Thoracic aorta (tissue), 2 donors: ENCODE measurements around the gene AQP10. TPM values are rescaled to one million over a fixed set of nuclear protein-coding genes. Genes with fewer than 3 reads are reported as not detected.

Experiments used
- ATAC-seq: fragments of 150-250 bp; one replicate; pipeline ENCODE4 v1.8.0; 2017; ENCODE audit warnings: low read depth; ENCODE audit not compliant: insufficient number of reproducible peaks, low FRiP score
- DNase-seq: peaks from one replicate; pipeline ENCODE4 v3.0.0-alpha.2; 2020; ENCODE audit warnings: low spot score
- H3K27ac ChIP-seq, 2 donors: fragments of 200-600 bp; sonication (generic); 1 replicate in 1 of 2; 2 replicates in 1 of 2; pipeline ENCODE4 v1.5.1; 2016; ENCODE audit warnings: mild to moderate bottlenecking in 2 of 2, moderate library complexity in 2 of 2
- H3K27me3 ChIP-seq: fragments of 200-600 bp; sonication (generic); replicated peaks from 2 replicates; pipeline ENCODE4 v1.6.0; 2016; ENCODE audit warnings: mild to moderate bottlenecking; ENCODE audit not compliant: insufficient read depth
- H3K36me3 ChIP-seq: fragments of 200-600 bp; sonication (generic); one replicate; pipeline ENCODE4 v1.5.1; 2016
- H3K4me1 ChIP-seq, 2 donors: fragments of 200-600 bp; sonication (generic); 1 replicate in 1 of 2; 2 replicates in 1 of 2; pipeline versions ENCODE4 v1.5.1 to v1.6.0; 2016; ENCODE audit warnings: low read depth in 2 of 2, mild to moderate bottlenecking in 1 of 2; ENCODE audit not compliant: control insufficient read depth in 1 of 2
- H3K4me3 ChIP-seq: fragments of 200-600 bp; sonication (generic); 2 replicates; pipeline ENCODE4 v1.5.1; 2016; ENCODE audit warnings: mild to moderate bottlenecking
- H3K9me3 ChIP-seq: fragments of 200-600 bp; sonication (generic); 2 replicates; pipeline ENCODE4 v1.5.1; 2016
- total RNA-seq, 2 donors: library from RNA; depleted of rRNA; stranded (reverse); fragments of >200 nt; gene quantifications; one replicate each; pipeline versions ENCODE4 v1.1.0 to v1.2.3, GENCODE V29; 2016
- TF ChIP-seq, protein P1 (sequence below): fragments of 200-600 bp; sonication (generic); IDR thresholded peaks from one replicate; pipeline ENCODE4 v1.5.1; 2019; ENCODE audit warnings: antibody characterized with exemption

The AQP10 gene
- total RNA-seq, 2 donors from 2014 or later = not detected

- ATAC-seq (no peak), DNase-seq (no peak)
- Histone ChIP-seq H3K27me3 (no peaks in the 10 kb centered on the region), H3K9me3 (no peaks in the 10 kb centered on the region), H3K27ac (no peak overlapping the region), H3K36me3 (peaks cover 38% of the 10 kb centered on the region), H3K4me1 (peaks cover 9 to 20% of the 10 kb centered on the region in 2 donors), H3K4me3 (no peak overlapping the region)
- TF ChIP-seq, protein P1, sequence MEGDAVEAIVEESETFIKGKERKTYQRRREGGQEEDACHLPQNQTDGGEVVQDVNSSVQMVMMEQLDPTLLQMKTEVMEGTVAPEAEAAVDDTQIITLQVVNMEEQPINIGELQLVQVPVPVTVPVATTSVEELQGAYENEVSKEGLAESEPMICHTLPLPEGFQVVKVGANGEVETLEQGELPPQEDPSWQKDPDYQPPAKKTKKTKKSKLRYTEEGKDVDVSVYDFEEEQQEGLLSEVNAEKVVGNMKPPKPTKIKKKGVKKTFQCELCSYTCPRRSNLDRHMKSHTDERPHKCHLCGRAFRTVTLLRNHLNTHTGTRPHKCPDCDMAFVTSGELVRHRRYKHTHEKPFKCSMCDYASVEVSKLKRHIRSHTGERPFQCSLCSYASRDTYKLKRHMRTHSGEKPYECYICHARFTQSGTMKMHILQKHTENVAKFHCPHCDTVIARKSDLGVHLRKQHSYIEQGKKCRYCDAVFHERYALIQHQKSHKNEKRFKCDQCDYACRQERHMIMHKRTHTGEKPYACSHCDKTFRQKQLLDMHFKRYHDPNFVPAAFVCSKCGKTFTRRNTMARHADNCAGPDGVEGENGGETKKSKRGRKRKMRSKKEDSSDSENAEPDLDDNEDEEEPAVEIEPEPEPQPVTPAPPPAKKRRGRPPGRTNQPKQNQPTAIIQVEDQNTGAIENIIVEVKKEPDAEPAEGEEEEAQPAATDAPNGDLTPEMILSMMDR = no peak
Observed at GRCh38 chr1:154350383-154350782, 29.5 kb downstream of the AQP10 start.

- H3K4me1 ChIP-seq = peaks cover 9 to 20% of the 10 kb centered on the region in 2 donors
- TF ChIP-seq, protein P1 = no peak
- ATAC-seq (no peak), DNase-seq (no peak)
- H3K36me3 ChIP-seq = peaks cover 26% of the 10 kb centered on the region
- no peak overlapping the region for H3K4me3 ChIP-seq
- no peaks in the 10 kb centered on the region for H3K27me3 ChIP-seq
- no peak overlapping the region for H3K27ac ChIP-seq
- H3K9me3 ChIP-seq = no peaks in the 10 kb centered on the region
Observed at GRCh38 chr1:154351363-154352068, 30.6 kb downstream of the AQP10 start.

DNA sequence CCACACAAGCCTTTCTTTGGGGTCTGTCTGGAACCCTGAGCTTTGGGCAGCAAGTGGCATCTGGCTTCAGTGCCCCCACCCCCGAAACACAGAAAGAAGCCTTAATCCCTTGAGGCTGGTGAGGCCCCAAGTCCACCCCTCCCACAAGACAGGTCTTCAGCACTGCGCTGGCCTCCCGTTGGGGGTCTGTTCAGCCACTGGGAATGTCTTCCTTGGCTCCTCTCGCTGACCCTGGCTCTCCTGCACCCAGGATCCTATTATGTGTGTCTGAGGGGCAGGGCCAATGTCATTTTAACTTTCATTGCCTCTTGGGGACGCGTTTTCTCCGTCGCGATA, 31.3 kb downstream of the AQP10 start:
- H3K27ac ChIP-seq = no peak overlapping the region
- ATAC-seq (no peak), DNase-seq (no peak)
- peaks cover 9 to 20% of the 10 kb centered on the region in 2 donors for H3K4me1 ChIP-seq
- peak overlapping the region; percentile 72 for H3K4me3 ChIP-seq
- TF ChIP-seq, protein P1 = no peak
- H3K9me3 ChIP-seq = no peaks in the 10 kb centered on the region
- H3K27me3 ChIP-seq = no peaks in the 10 kb centered on the region
- peaks cover 19% of the 10 kb centered on the region for H3K36me3 ChIP-seq

- H3K9me3 ChIP-seq = no peaks in the 10 kb centered on the region
- H3K27ac ChIP-seq = peak overlapping the region; percentile 37 to 68
- peaks cover 15% of the 10 kb centered on the region for H3K36me3 ChIP-seq
- H3K4me1 ChIP-seq = peaks cover 9 to 20% of the 10 kb centered on the region in 2 donors
- H3K4me3 ChIP-seq = peak overlapping the region; percentile 72
- DNase-seq = no peak
- ATAC-seq = no peak
- TF ChIP-seq, protein P1 = no peak
- H3K27me3 ChIP-seq = no peaks in the 10 kb centered on the region
Observed at GRCh38 chr1:154352581-154353459, 31.9 kb downstream of the AQP10 start.

GRCh38 chr1:154353460-154353904, 32.6 kb downstream of the AQP10 start:
- H3K27ac ChIP-seq = peak overlapping the region; percentile 37 to 68
- DNase-seq (no peak), ATAC-seq (peak; percentile 67)
- peaks cover 12% of the 10 kb centered on the region for H3K36me3 ChIP-seq
- H3K9me3 ChIP-seq = no peaks in the 10 kb centered on the region
- H3K4me3 ChIP-seq = peak overlapping the region; percentile 72
- TF ChIP-seq, protein P1 = peak; percentile 21
- H3K27me3 ChIP-seq = no peaks in the 10 kb centered on the region
- H3K4me1 ChIP-seq = peaks cover 9 to 20% of the 10 kb centered on the region in 2 donors
